Stimulated activated CD4-positive, alpha-beta T cell treated with anti-CD3 and anti-CD28 coated beads, TNF-alpha, amount 100 ng/mL, for 24 hours (primary cell): ENCODE measurements around the gene TAF3.
"Not testable (repeated sequence)": the region's sequence is repeated elsewhere in the genome, so short reads cannot be mapped to it uniquely, and the experiment has no call there.

Experiments used
- DNase-seq, 3 experiments: peaks; one replicate each; pipeline ENCODE4 v3.0.0-alpha.2; 2020; ENCODE audit warnings: low read depth in 3 of 3

TAF3 gene

GRCh38 chr10:7810443-7810842, 7.9 kb upstream of the TAF3 start:
- DNase-seq, result no peak

GRCh38 chr10:7811000-7811399, 7.3 kb upstream of the TAF3 start:
- no peak for DNase-seq

GRCh38 chr10:7811743-7812142, 6.6 kb upstream of the TAF3 start:
- not testable (repeated sequence) for DNase-seq

- DNase-seq, result no peak
Measured at GRCh38 chr10:7813481-7813880, 4.8 kb upstream of the TAF3 start.

- no peak for DNase-seq
Measured at GRCh38 chr10:7817576-7817975, 729 bp upstream of the TAF3 start.

- no peak for DNase-seq
Measured at GRCh38 chr10:7817984-7818294, 366 bp upstream of the TAF3 start.

- DNase-seq, result peak in 1 of 3 experiments; percentile 20
Measured at GRCh38 chr10:7819121-7819460, 786 bp downstream of the TAF3 start.

- no peak for DNase-seq
Measured at GRCh38 chr10:7824251-7824650, 5.9 kb downstream of the TAF3 start.

- no peak for DNase-seq
Measured at GRCh38 chr10:7826971-7827370, 8.7 kb downstream of the TAF3 start.

- DNase-seq, result no peak
Measured at GRCh38 chr10:7829289-7829834, 11.1 kb downstream of the TAF3 start.

GRCh38 chr10:7832060-7832459, 13.8 kb downstream of the TAF3 start:
- DNase-seq, result no peak

GRCh38 chr10:7833210-7833609, 14.9 kb downstream of the TAF3 start:
- no peak for DNase-seq

- DNase-seq, result no peak
Measured at GRCh38 chr10:7834262-7834661, 16.0 kb downstream of the TAF3 start.

GRCh38 chr10:7836571-7836970, 18.3 kb downstream of the TAF3 start:
- no peak for DNase-seq

- DNase-seq, result no peak
Measured at GRCh38 chr10:7846591-7846990, 28.3 kb downstream of the TAF3 start.

- DNase-seq, result no peak
Measured at GRCh38 chr10:7853226-7853842, 35.0 kb downstream of the TAF3 start.

GRCh38 chr10:7853890-7854289, 35.6 kb downstream of the TAF3 start:
- no peak for DNase-seq

- DNase-seq, result no peak
Measured at GRCh38 chr10:7855205-7855604, 36.9 kb downstream of the TAF3 start.

GRCh38 chr10:7856678-7857077, 38.4 kb downstream of the TAF3 start:
- no peak for DNase-seq

- DNase-seq, result no peak
Measured at GRCh38 chr10:7857262-7857661, 39.0 kb downstream of the TAF3 start.

- DNase-seq, result no peak
Measured at GRCh38 chr10:7861509-7862120, 43.3 kb downstream of the TAF3 start.

- DNase-seq, result no peak
Measured at GRCh38 chr10:7862121-7862514, 43.8 kb downstream of the TAF3 start.

- no peak for DNase-seq
Measured at GRCh38 chr10:7866176-7866575, 47.9 kb downstream of the TAF3 start.

- no peak for DNase-seq
Measured at GRCh38 chr10:7872041-7872442, 53.7 kb downstream of the TAF3 start.
